UCSD-AML1 (cell line): ENCODE measurements around the gene PXYLP1.

Experiments
- DNase-seq: peaks from one replicate; lab custom pipeline; 2025; ENCODE audit not compliant: unreplicated experiment; lab: John Stamatoyannopoulos, UW

Gene PXYLP1

DNA sequence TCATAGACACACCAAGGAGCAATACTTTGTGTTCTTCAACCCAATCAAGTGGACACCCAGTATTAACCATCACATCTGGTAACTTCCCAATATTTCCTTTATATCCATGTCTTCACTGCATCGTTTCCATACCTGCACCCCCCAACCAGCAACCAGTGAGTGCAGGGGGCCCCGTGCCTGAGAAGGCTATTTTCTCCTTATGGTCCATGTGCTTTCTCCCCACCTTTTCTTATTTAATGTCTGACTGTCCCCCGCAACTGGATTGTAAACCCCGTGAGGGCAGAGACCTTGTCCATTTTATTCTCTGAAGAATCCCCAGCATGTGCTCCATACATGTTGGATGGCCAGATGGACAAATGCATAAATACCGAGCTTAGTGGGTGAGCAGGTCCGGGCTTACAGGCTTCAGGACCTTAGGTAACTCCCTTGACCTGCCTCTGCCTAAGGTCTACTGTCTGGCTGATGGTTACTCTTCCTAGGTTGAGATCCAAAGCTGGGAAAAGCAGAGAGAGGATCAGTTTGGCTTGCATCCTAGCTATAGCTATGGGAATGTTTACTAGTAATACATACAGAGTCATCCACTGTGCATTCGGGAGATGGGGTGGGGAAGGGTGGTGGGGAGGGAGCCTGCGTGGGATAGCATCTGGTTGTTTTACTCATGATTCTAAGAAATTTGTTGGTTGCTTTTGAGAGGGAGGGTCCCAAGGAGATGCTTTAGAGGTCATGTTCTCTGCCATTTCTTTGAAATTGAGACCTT, 41.5 kb downstream of the PXYLP1 start:
- no peak for DNase-seq

DNA sequence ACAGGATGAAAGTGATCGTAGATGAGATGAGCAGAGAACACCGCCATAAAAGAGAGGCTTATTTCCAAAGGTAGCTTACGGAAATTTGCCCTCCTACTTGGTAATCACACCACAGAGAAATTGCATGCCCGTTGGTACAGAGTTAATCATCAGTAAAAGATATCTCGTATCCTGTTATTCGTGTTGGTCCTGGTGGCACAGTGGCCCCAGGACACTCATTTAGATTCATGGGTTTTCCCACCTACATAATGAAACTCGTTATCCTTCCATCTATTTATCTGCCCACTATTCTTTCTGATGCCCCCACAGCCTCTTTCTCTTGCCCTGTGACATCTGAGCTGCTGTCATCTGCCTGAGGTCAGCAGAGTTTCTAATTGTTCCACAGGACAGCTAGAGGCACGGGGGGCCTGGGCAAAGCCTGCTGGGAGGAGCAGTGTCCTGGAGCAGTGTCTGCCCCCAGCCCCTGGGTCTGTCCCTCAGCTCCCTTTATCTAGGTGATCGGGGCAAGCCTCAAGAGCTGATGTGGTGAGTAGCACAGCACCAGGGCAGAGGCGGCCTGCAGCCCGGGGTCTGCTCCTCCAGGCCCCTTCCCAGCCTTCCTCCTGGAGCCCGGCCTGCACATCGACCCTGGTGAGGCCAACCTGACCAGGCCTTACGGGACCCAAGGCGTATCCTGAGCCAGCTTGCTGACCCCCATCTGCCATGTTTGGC, 42.2 kb downstream of the PXYLP1 start:
- DNase-seq: no peak

DNA sequence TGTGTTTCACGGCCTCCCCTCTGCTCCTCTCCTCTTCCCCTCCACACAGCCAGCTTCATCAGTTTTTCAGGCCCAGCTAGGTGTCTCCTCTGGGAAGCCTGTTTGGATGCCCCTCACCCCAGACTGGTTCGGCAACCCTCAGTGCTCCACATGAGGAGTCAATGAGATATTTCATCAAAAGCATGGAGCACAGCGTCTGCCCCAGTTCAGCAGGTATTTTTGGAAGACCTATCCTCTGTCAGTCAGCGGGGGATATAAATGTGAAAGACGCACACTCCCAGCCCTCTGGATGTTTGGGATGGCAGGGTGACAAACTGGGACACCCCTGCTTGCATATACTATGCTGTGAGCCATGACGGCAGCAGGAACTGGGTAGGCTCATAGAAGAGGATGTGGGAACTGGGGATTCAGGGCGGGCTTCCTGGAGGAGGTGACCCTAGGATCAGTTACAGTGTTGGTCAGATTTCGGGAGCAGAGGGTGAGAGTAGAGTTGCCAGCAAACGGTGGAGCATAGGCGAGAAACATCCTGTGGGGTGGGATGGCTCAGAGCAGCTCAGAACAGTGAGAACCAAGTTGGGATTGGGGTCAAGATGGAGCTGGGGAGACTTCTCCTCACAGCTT, 42.9 kb downstream of the PXYLP1 start:
- DNase-seq: no peak

DNA sequence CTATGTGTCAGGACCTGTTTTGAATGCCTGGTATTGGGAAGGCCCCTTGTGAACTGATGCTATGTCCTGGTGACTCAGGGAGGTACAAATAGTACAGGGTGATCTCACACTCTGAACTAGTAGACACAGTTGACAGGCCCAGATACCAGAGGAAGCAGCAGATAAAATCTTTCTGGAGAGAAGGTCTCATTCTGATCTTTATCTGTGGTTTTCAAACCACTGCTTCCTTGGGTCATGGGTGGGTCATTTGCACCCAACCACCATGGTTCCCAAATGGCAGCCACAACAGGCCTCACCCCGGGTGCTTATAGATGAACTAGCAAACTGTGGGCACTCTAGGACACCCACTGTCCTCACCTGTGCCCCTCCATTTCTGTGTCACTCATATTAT, 43.4 kb downstream of the PXYLP1 start:
- DNase-seq: no peak

GRCh38 chr3:141275511-141275910, 43.9 kb downstream of the PXYLP1 start:
- no peak for DNase-seq

GRCh38 chr3:141275973-141276372, 44.3 kb downstream of the PXYLP1 start:
- DNase-seq: no peak

- DNase-seq: no peak
Observed at GRCh38 chr3:141276398-141276797, 44.8 kb downstream of the PXYLP1 start.

- no peak for DNase-seq
Observed at GRCh38 chr3:141277451-141277850, 45.8 kb downstream of the PXYLP1 start.

- no peak for DNase-seq
Observed at GRCh38 chr3:141278196-141279076, 46.8 kb downstream of the PXYLP1 start.

- DNase-seq: no peak
Observed at GRCh38 chr3:141279077-141279967, 47.7 kb downstream of the PXYLP1 start.

DNA sequence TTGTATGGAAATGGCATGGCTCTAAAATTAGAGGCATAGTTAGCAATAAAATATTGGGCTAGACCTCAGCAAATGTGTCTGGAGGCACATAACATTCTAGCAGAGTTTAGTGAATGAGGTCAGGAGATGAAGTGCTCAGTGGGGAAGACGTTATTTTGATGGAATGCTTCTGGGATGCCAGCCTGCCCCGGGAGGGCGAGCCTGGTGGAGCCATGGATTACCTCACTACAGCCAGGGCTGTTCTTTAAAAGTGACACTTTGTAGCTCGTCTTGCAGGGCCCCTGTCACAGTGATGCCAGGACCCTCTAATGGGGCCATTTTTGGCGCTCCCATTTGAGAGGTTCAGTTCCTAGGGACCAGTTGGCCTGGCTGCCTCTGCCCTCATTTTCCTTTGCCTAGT, 48.5 kb downstream of the PXYLP1 start:
- DNase-seq: no peak

DNA sequence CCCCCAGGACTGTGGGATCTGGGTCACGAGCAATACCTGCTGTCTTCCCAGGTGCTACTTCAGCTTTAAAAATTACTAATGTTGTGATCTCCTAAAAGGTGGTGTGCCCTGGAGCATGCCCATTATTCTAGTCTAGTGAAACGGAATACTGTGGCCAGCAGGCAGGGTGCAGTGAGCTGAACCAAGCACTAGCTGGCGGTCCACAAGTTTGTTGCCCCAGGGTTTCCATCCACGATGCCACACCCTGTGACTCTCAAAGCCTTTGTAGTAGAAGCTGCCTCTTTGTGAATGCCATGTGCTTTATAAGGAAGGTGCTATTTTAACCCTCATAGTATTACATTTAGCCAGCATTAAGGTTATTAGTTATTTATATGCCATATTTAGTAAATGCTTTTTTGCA, 49.1 kb downstream of the PXYLP1 start:
- DNase-seq: no peak

GRCh38 chr3:141285570-141285969, 53.9 kb downstream of the PXYLP1 start:
- DNase-seq: no peak

- DNase-seq: no peak
Observed at GRCh38 chr3:141286856-141287255, 55.2 kb downstream of the PXYLP1 start.

- DNase-seq: no peak
Observed at GRCh38 chr3:141287326-141287725, 55.7 kb downstream of the PXYLP1 start.

DNA sequence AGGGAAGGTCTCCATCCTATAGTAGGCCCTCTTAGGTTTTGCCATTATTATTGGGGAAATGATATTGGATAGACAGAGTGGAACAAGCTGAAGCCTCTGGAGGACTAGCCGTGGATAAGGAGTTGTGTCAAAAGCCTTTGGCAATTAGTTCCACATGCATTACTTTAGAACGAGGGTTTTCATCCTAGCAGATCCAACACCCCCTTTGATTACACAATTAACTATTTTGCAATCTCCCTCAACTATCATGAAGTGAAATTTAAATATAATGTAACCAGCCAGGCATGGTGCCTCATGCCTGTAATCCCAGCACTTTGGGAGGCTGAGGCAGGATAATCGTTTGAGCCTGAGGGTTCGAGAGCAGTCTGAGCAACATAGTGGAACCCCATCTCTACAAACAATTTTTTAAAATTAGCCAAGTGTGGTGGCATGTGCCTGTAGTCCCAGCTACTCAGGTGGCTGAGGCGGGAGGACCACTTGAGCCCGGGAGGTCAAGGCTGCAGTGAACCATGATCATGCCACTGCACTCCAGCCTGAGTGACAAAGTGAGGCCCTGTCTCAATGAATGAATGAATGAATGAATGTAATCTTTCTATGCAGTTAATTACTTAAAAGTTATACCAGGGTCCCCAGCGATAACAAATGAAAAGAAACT, 56.8 kb downstream of the PXYLP1 start:
- no peak for DNase-seq

- no peak for DNase-seq
Observed at GRCh38 chr3:141289228-141289772, 57.7 kb downstream of the PXYLP1 start.

DNA sequence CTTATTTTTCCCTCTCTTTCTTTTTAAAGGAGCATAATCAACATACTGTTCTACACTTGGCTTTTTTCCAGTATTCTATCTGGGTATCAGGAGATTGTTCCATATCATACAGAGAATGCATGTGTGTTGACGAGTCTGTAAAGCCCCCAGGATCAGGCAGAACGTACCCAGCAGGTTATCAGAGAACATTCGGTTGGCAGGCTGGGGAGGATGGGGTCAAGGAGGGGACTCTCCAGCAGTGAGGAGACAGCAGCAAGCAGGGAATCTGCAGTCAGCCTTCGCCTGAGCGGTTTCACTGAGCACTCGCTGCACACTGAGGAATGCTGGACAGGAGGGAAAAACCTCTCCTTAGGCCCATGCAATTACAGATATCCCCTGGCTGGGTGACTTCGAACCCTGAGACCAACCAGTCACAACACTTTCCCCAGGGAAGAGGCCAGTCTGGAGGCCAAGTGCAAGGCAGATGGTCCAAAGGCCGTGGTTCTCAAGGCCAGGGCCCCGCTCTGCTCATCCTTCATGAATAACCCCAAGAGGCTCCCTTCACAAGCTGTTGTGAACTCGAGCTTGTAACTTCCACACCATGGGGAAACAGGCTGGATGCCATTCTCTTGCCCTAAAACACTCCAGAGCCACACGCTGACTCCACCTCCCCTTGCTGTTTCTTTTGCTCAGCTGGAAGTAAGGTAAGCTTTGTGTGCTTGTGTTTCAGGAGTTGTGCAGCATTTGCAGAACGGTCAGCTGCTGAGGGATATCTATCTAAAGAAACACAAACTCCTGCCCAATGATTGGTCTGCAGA, 60.1 kb downstream of the PXYLP1 start:
- DNase-seq: no peak
